K562 (cell line): ENCODE data around the gene ASB13. TPM values are rescaled to one million over a fixed set of nuclear protein-coding genes. Genes with fewer than 3 reads are reported as not detected.

Experiments used
- ATAC-seq: fragments of 200-7000 bp; cut with Tn5 transposase; 3 replicates; pipeline ENCODE4 v1.9.1; 2020; ENCODE audit warnings: moderate library complexity
- BruUV-seq: library from RNA; stranded (reverse); fragments of 400-500 nt; replicated peaks from 2 replicates; lab custom pipeline; 2021; lab: Mats Ljungman, UMichigan
- CTCF ChIA-PET: fragments of 300-600 bp; formaldehyde crosslinking; extraction: SDS; loops from one replicate; lab custom pipeline; 2021; ENCODE audit warnings: low intra/inter-chr PET ratio; lab: Yijun Ruan, JAX
- POLR2A ChIA-PET: fragments of 300-600, 350-650 bp; sonication (Branson Sonifier 250); formaldehyde crosslinking; extraction: SDS; loops from one replicate; lab custom pipeline; 2021; ENCODE audit warnings: antibody characterized with exemption, inconsistent platforms; lab: Yijun Ruan, JAX
- DNase-seq, 4 experiments: peaks; one replicate each; pipeline versions ENCODE4 v3.0.0 to v3.0.0-alpha.2; 2011 to 2018; ENCODE audit warnings: low spot score in 3 of 4, mixed read lengths in 3 of 4; ENCODE audit errors: extremely low read depth in 1 of 4
- FAIRE-seq: peaks from 2 replicates; lab custom pipeline; 2011; peaks lifted over from hg19 to GRCh38; lab: Jason Lieb, UNC
- H2AFZ ChIP-seq: 2 replicates; pipeline ENCODE4 v1.6.0; 2011; ENCODE audit warnings: low read depth, low read length, control low read depth, inconsistent platforms
- H3K27ac ChIP-seq: fragments of 200-600 bp; 3 replicates; pipeline ENCODE4 v1.8.0; 2011; ENCODE audit warnings: low read depth, mild to moderate bottlenecking, control low read depth, inconsistent platforms, low read length, moderate library complexity, mixed read lengths; ENCODE audit errors: extremely low read depth
- H3K27me3 ChIP-seq, 2 experiments: fragments of 300-600 bp in 1 of 2; 2 replicates in 1 of 2; 3 replicates in 1 of 2; pipeline versions ENCODE4 v1.6.0 to v1.8.0; 2011; ENCODE audit warnings: inconsistent platforms in 2 of 2, low read length in 2 of 2, mild to moderate bottlenecking in 1 of 2, mixed read lengths in 1 of 2, moderate library complexity in 1 of 2; ENCODE audit not compliant: control insufficient read depth in 2 of 2, insufficient read depth in 2 of 2
- H3K36me3 ChIP-seq: fragments of 300-600 bp; 3 replicates; pipeline ENCODE4 v1.8.0; 2011; ENCODE audit warnings: mild to moderate bottlenecking, low read length, inconsistent platforms; ENCODE audit not compliant: control insufficient read depth, insufficient read depth
- H3K4me1 ChIP-seq, 2 experiments: fragments of 200-600 bp in 1 of 2; replicated peaks in 1 of 2; 2 replicates in 1 of 2; 3 replicates in 1 of 2; pipeline versions ENCODE4 v1.5.1 to v1.8.0; 2011; ENCODE audit warnings: inconsistent platforms in 2 of 2, low read length in 2 of 2, mild to moderate bottlenecking in 1 of 2, mixed read lengths in 1 of 2, moderate library complexity in 1 of 2; ENCODE audit not compliant: control insufficient read depth in 2 of 2, insufficient read depth in 2 of 2
- H3K4me2 ChIP-seq: 2 replicates; pipeline ENCODE4 v1.6.1; 2011; ENCODE audit warnings: low read length, control low read depth, inconsistent platforms, mixed read lengths; ENCODE audit not compliant: insufficient read depth
- H3K4me3 ChIP-seq: fragments of 200-600 bp; sonication (generic), shearing (Covaris generic); 2 replicates; pipeline ENCODE4 v1.5.1; 2016; ENCODE audit warnings: control low read depth, inconsistent platforms
- H3K79me2 ChIP-seq: fragments of 200-600 bp; 3 replicates; pipeline ENCODE4 v1.8.0; 2011; ENCODE audit warnings: low read length, inconsistent platforms; ENCODE audit not compliant: control insufficient read depth, insufficient read depth
- H3K9ac ChIP-seq, 2 experiments: 2 replicates each; pipeline versions ENCODE4 v1.6.0 to v1.6.1; 2011; ENCODE audit warnings: low read depth in 2 of 2, low read length in 2 of 2, control low read depth in 1 of 2, inconsistent platforms in 1 of 2, mild to moderate bottlenecking in 1 of 2, mixed read lengths in 1 of 2; ENCODE audit not compliant: insufficient read depth in 1 of 2
- H3K9me1 ChIP-seq: one replicate; pipeline ENCODE4 v1.6.0; 2011; ENCODE audit warnings: inconsistent platforms, mild to moderate bottlenecking, low read length, moderate library complexity; ENCODE audit not compliant: control insufficient read depth, insufficient read depth
- H3K9me3 ChIP-seq: replicated peaks from 2 replicates; pipeline ENCODE4 v1.5.1; 2011; ENCODE audit warnings: low read depth, low read length, inconsistent platforms; ENCODE audit not compliant: control insufficient read depth, insufficient read depth
- H4K20me1 ChIP-seq: replicated peaks from 2 replicates; pipeline ENCODE4 v1.6.1; 2011; ENCODE audit warnings: low read length, inconsistent platforms, mixed read lengths; ENCODE audit not compliant: control insufficient read depth, insufficient read depth
- ARID2 ChIP-seq: fragments of 450-650 bp; IDR thresholded peaks from 2 replicates; pipeline ENCODE4 v1.6.1; 2017; ENCODE audit warnings: antibody characterized with exemption, mild to moderate bottlenecking
- CC2D1A ChIP-seq: fragments of 450-650 bp; IDR thresholded peaks from 2 replicates; pipeline ENCODE4 v1.6.1; 2017; ENCODE audit warnings: mild to moderate bottlenecking
- CTBP1 ChIP-seq: fragments of 450-650 bp; IDR thresholded peaks from 2 replicates; pipeline ENCODE4 v1.6.1; 2016; ENCODE audit warnings: borderline replicate concordance
- DACH1 ChIP-seq: fragments of 450-650 bp; IDR thresholded peaks from 2 replicates; pipeline ENCODE4 v1.6.1; 2018; ENCODE audit not compliant: partially characterized antibody
- DMBX1 ChIP-seq: fragments of 250-450 bp; sonication (Bioruptor Pico); IDR thresholded peaks from 2 replicates; pipeline ENCODE4 v1.8.0; 2022; ENCODE audit warnings: inconsistent platforms, mild to moderate bottlenecking, moderate library complexity, borderline replicate concordance
- HNRNPL ChIP-seq: fragments of 200-400 bp; formaldehyde crosslinking; IDR thresholded peaks from 2 replicates; pipeline ENCODE4 v1.6.1; 2017; ENCODE audit warnings: low read depth, mild to moderate bottlenecking, low read length
- MYC ChIP-seq, 2 experiments: fragments of 250-450 bp in 1 of 2; sonication (Bioruptor Pico) in 1 of 2; IDR thresholded peaks; 2 replicates each; pipeline versions ENCODE4 v1.5.1 to v1.6.1; 2012 to 2021; ENCODE audit warnings: low read depth in 2 of 2, borderline replicate concordance in 1 of 2, improper control_type of control experiment in 1 of 2, low read length in 1 of 2, mild to moderate bottlenecking in 1 of 2, moderate library complexity in 1 of 2
- NFXL1 ChIP-seq: fragments of 450-650 bp; formaldehyde crosslinking; IDR thresholded peaks from 2 replicates; pipeline ENCODE4 v1.4.0; 2021; ENCODE audit warnings: mild to moderate bottlenecking
- NR2F6 ChIP-seq: fragments of 450-650 bp; formaldehyde crosslinking; IDR thresholded peaks from 2 replicates; pipeline ENCODE4 v1.4.0; 2020; ENCODE audit warnings: mild to moderate bottlenecking
- SRSF1 ChIP-seq: fragments of 200-400 bp; formaldehyde crosslinking; IDR thresholded peaks from 2 replicates; pipeline ENCODE4 v1.6.1; 2017; ENCODE audit warnings: mild to moderate bottlenecking, low read depth, low read length, moderate library complexity
- YY1 ChIP-seq, 3 experiments: IDR thresholded peaks; 2 replicates each; pipeline ENCODE4 v1.6.1; 2011; ENCODE audit warnings: low read length in 2 of 3, mild to moderate bottlenecking in 2 of 3, moderate library complexity in 2 of 3, borderline replicate concordance in 1 of 3, control low read depth in 1 of 3, low read depth in 1 of 3; ENCODE audit not compliant: insufficient read depth in 3 of 3, insufficient replicate concordance in 2 of 3, control insufficient read depth in 1 of 3, insufficient read length in 1 of 3; ENCODE audit errors: extremely low read depth in 1 of 3
- WGBS: fragments of 100-300 bp; shearing (Covaris generic); methylation state at CpG from one replicate; pipeline ENCODE4 v1.1.6; 2016; ENCODE audit warnings: low coverage, mixed read lengths; ENCODE audit not compliant: insufficient coverage; ENCODE audit errors: missing lambda C conversion rate; 5-methylcytosine and 5-hydroxymethylcytosine counted together
- in situ Hi-C: fragments of 300-500 bp; cut with MboI; formaldehyde crosslinking; loops from 4 replicates; pipeline ENCODE4 v1.15.0; 2018; ENCODE audit warnings: inconsistent platforms, mixed read lengths
- intact Hi-C: fragments of 100-400 bp; cut with micrococcal nuclease; formaldehyde crosslinking; loops from 2 replicates; pipeline ENCODE4 v1.14.2; 2022
- polyA plus RNA-seq, 8 experiments: library from polyadenylated mRNA; depleted of rRNA in 4 of 8; stranded (reverse) in 5 of 8; unstranded in 3 of 8; fragments of >200 nt; fragmentation: Nextera tagmentation in 2 of 8; fragmentation: Illumina TruSeq in 1 of 8; extraction: Ambion mirVana in 2 of 8; extraction: Trizol in 1 of 8; gene quantifications; 2 replicates each; pipeline versions ENCODE4 v1.2.1 to v1.2.3, GENCODE V29; 2011 to 2014; ENCODE audit warnings: inconsistent platforms in 1 of 8, missing spikeins in 1 of 8
- total RNA-seq, 7 experiments: library from RNA; depleted of rRNA in 6 of 7; stranded (reverse); fragments of >200 nt in 6 of 7; fragmentation: Illumina TruSeq in 2 of 7; extraction: Trizol in 2 of 7; gene quantifications; 2 replicates each; pipeline versions ENCODE4 v1.2.1 to v1.2.3, GENCODE V29; 2011 to 2021; ENCODE audit warnings: low replicate concordance in 1 of 7
- TF ChIP-seq, protein P1 (sequence below), 3 experiments: fragments of 200-800 bp in 1 of 3; fragments of 250-450 bp in 1 of 3; fragments of 450-650 bp in 1 of 3; sonication (Bioruptor Pico) in 1 of 3; sonication (Bioruptor generic) in 1 of 3; formaldehyde crosslinking in 1 of 3; IDR thresholded peaks; 2 replicates each; pipeline versions ENCODE4 v1.6.1 to v1.8.0; 2016 to 2022; ENCODE audit warnings: mild to moderate bottlenecking in 2 of 3, missing genetic modification characterization in 2 of 3, missing compliant biosample characterization in 1 of 3, moderate library complexity in 1 of 3
- TF ChIP-seq, protein P2 (sequence below), 2 experiments: fragments of 250-450 bp in 1 of 2; fragments of 450-650 bp in 1 of 2; sonication (Bioruptor Pico) in 1 of 2; IDR thresholded peaks; 2 replicates each; pipeline versions ENCODE4 v1.6.1 to v1.8.0; 2016 to 2021; ENCODE audit warnings: mild to moderate bottlenecking in 2 of 2, moderate library complexity in 2 of 2, missing compliant biosample characterization in 1 of 2, missing genetic modification characterization in 1 of 2

The ASB13 gene
- total and polyA plus RNA-seq, 9 of the 15 experiments (the other 6 are each of a cell fraction or from before 2014, with no cell fraction given) = 5.2 to 28.8 (median 16.9) TPM

DNA sequence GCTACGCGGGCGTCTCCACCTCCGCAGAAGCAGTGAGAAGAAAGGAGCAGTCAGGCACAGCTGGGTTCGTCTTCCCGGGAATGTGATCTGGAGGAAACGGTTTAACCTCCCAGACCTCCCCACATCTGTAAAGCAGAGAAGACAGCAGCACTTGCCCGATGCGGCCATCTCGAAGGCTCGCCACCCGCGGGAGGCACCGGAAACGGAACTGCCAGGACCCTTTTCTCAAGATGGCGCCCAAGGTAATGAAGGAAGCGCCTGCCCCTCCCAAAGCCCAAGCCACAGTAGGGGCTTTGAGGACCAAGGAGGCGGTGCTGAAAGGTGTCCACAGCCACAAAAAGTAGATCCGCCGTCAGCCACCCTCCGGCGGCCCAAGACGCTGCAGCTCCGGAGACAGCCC, 41.7 kb downstream of the ASB13 start (continued):
- TF ChIP-seq HNRNPL = no peak

DNA sequence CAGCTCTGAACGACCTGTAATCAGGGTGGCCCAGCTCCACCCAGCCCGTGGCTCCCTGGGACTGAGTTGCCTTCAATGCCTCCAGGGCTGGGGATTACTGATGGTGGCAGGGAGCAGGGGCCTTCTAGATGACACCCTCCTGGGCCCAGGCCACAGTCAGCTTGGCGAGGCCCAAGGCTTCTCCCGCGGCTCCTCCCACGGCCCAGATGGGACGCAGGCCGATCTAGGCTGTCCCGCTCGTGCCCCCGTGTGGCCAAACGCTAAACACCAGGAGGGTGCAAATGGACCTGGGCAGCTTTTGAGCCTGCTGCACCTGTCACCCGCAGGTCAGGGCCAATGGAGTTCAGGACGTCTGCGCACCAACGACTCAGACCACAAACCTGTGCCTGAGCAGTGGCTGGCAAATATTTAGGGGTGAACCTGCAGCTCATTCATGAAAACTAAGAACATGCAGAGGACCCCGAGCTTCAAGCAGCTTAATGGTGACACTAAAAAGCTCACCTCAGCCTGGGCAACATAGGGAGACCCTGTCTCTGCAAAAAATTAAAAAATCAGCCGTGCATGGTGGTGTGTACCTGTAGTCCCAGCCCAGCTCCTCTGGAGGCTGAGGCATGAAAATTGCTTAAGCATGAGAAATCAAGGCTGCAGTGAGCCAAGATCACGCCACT, 43.2 kb downstream of the ASB13 start:
- ATAC-seq = peak; percentile 99
- no peak overlapping the region for H3K4me3 ChIP-seq
- ChIA-PET POLR2A (interaction anchor here (0.7 to 2.5 kb wide), 10 partner anchors 10 to 182 kb away, joined by 3 to 18 read pairs (median 5); no protein-coding TSS in a partner anchor), CTCF (interaction anchor here (0.5 to 3.9 kb wide), 4 partner anchors 181 to 854 kb away, joined by 3 to 34 read pairs (median 10); no protein-coding TSS in a partner anchor)
- peak overlapping the region; percentile 92 for H2AFZ ChIP-seq
- in situ Hi-C loops = loop anchor here (5.0 to 10.0 kb wide), 2 partner anchors 181 to 798 kb away; partner anchors contain the start of gene AKR1E2
- BruUV-seq = no TSS peak
- peak; percentile 86 to 92 (median 88) for DNase-seq
- intact Hi-C loops = loop anchor here (1.0 to 5.0 kb wide), 3 partner anchors 161 to 806 kb away; no protein-coding TSS in a partner anchor
- no peaks in the 10 kb centered on the region for H3K9me3 ChIP-seq
- H3K4me2 ChIP-seq = peak overlapping the region; percentile 54; the same call in 1 of the 2 replicates
- 8% methylated on average over 19 of the region's 19 CpGs for WGBS
- H3K27ac ChIP-seq = no peak overlapping the region
- H4K20me1 ChIP-seq = no peaks in the 10 kb centered on the region
- peak; percentile 97 for FAIRE-seq
- H3K9me1 ChIP-seq = no peaks in the 10 kb centered on the region
- H3K36me3 ChIP-seq = no peaks in the 10 kb centered on the region
- peak overlapping the region; percentile 38 to 53; a peak in 2 of 4 replicates for H3K9ac ChIP-seq
- no peaks in the 10 kb centered on the region for H3K79me2 ChIP-seq
- peaks cover 3 to 21% of the 10 kb centered on the region in 2 experiments; a peak in 3 of 5 replicates for H3K4me1 ChIP-seq
- H3K27me3 ChIP-seq = 0 out of 5 replicates have a peak, but pooled peaks cover 0 to under 1% of the 10 kb centered on the region in 2 experiments
- peak; percentile 85 for TF ChIP-seq CC2D1A
- TF ChIP-seq ARID2 = peak; percentile 82; the same call in 1 of the 2 replicates
- TF ChIP-seq, protein P1, sequence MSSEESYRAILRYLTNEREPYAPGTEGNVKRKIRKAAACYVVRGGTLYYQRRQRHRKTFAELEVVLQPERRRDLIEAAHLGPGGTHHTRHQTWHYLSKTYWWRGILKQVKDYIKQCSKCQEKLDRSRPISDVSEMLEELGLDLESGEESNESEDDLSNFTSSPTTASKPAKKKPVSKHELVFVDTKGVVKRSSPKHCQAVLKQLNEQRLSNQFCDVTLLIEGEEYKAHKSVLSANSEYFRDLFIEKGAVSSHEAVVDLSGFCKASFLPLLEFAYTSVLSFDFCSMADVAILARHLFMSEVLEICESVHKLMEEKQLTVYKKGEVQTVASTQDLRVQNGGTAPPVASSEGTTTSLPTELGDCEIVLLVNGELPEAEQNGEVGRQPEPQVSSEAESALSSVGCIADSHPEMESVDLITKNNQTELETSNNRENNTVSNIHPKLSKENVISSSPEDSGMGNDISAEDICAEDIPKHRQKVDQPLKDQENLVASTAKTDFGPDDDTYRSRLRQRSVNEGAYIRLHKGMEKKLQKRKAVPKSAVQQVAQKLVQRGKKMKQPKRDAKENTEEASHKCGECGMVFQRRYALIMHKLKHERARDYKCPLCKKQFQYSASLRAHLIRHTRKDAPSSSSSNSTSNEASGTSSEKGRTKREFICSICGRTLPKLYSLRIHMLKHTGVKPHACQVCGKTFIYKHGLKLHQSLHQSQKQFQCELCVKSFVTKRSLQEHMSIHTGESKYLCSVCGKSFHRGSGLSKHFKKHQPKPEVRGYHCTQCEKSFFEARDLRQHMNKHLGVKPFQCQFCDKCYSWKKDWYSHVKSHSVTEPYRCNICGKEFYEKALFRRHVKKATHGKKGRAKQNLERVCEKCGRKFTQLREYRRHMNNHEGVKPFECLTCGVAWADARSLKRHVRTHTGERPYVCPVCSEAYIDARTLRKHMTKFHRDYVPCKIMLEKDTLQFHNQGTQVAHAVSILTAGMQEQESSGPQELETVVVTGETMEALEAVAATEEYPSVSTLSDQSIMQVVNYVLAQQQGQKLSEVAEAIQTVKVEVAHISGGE (CRISPR knock-in tag; IDR thresholded peaks at IDR 0.05) = no peak
- TF ChIP-seq YY1 (IDR thresholded peaks at IDR 0.05; ENCODE audit: borderline replicate concordance in 1 of 3, control insufficient read depth in 1 of 3, extremely low read depth in 1 of 3, insufficient read depth in 3 of 3, insufficient read length in 1 of 3, insufficient replicate concordance in 2 of 3, low read depth in 1 of 3, low read length in 2 of 3) = peak in 1 of 3 experiments; percentile 49
- peak; percentile 24 for TF ChIP-seq DACH1
- TF ChIP-seq MYC (IDR thresholded peaks at IDR 0.05; ENCODE audit: low read depth, low read length) = no peak
- 0 out of 2 replicates have a peak, but pooled peaks have one; percentile 29 for TF ChIP-seq MYC (CRISPR knock-in tag; IDR thresholded peaks at IDR 0.05; ENCODE audit: borderline replicate concordance, low read depth)
- TF ChIP-seq, protein P2, sequence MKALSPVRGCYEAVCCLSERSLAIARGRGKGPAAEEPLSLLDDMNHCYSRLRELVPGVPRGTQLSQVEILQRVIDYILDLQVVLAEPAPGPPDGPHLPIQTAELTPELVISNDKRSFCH (CRISPR knock-in tag; IDR thresholded peaks at IDR 0.05) = no peak
- TF ChIP-seq, protein P2 (tag; IDR thresholded peaks at IDR 0.05) = peak; percentile 56; the same call in 1 of the 2 replicates
- TF ChIP-seq DMBX1 (CRISPR knock-in tag) = peak; percentile 41; the same call in 1 of the 2 replicates
- TF ChIP-seq NFXL1 = no peak
- no peak for TF ChIP-seq NR2F6
- peak; percentile 77 for TF ChIP-seq CTBP1
- TF ChIP-seq SRSF1 = no peak
